ENCODE results near the gene GATAD2A. TPM values are rescaled to one million over a fixed set of nuclear protein-coding genes. Genes with fewer than 3 reads are reported as not detected.

Gene GATAD2A
- polyA plus RNA-seq, 1 donor (not counting 4 experiments of a cell fraction or from before 2014, with no cell fraction given): 28.4 TPM

DNA sequence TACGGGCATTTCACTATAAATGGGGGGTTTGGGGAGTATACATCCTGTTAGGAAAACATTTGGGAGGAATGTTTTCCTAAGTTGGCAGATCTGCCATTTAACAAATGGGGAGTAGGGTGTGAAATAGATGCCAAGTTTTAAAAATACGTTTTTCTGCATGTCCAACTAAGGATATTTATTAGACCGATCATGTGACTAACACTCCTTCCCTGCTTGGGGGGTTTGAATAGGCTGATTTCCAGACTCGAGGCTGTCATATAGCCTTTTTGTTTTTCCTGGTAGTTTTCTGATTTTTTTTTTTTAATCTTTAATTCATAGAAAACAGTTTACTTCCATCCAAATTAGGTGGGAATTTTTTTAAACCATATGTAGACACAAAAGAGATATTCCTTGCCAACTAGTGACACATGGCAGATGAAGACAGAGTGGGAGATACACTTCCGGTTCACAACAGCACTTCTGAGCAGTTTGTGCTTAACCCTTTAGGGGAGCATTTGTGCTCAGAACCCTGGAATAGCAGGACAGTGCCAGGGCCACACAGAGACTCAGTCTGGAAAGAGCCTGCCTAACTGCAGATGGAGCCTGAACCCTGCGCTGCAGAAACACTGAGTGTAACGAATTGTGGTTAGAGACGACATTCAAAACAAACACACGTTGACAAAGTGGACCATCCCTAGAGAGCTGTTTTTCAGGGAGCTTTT lies 5.6 kb upstream of the GATAD2A start:
- Histone ChIP-seq H3K4me2 (ENCODE audit: control insufficient read depth, extremely low read depth, insufficient read depth, low read depth, low read length) (no peak overlapping the region), H3K79me2 (ENCODE audit: control insufficient read depth, insufficient read depth, low read length) (peaks cover 61% of the 10 kb centered on the region)

DNA sequence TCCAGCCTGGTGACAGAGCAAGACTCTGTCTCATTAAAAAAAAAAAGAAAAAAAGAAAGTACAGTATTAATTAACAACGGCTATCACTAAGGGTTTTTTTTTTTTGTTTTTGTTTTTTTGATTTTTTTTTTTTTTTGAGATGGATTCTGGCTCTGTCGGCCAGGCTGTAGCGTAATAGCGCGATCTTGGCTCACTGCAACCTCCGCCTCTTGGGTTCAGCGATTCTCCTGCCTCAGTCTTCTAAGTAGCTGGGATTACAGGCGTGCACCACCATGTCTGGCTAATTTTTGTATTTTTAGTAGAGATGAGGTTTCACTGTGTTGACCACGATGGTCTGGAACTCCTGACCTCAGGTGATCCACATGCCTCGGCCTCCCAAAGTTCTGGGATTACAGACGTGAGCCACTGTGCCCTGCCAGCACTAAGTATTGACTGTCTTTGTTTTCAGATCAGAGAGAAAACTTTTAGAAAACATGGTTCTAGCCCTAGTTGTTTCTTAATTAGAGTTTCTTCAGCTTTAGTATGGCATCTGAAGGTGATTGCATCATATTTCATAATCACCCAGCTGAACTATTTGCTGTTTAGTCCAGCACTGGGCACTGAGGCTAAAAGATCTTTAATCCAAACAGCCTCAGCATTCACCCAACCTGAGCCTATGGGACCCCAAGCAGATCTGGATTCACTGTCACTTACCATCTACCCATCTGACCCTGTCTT lies 2.7 kb upstream of the GATAD2A start:
- H3K79me2 ChIP-seq (ENCODE audit: control insufficient read depth, insufficient read depth, low read length): peaks cover 48% of the 10 kb centered on the region
- no peak for DNase-seq (ENCODE audit: low read depth, low spot score)
- no peak overlapping the region for H2AFZ ChIP-seq (ENCODE audit: control insufficient read depth, low read length)
- no peak for FAIRE-seq
- H3K27me3 ChIP-seq (ENCODE audit: control insufficient read depth, extremely low read depth, insufficient read depth, low read length): no peaks in the 10 kb centered on the region
- peak overlapping the region; percentile 25 for H3K4me2 ChIP-seq (ENCODE audit: control insufficient read depth, extremely low read depth, insufficient read depth, low read depth, low read length)
- no peaks in the 10 kb centered on the region for H3K36me3 ChIP-seq (ENCODE audit: control insufficient read depth in 2 of 2, extremely low read depth in 1 of 2, insufficient read depth in 2 of 2, low read length in 2 of 2)
- H3K9me1 ChIP-seq (ENCODE audit: control insufficient read depth, extremely low read depth, insufficient read depth, low read length): peaks cover 5% of the 10 kb centered on the region
- H3K4me3 ChIP-seq (ENCODE audit: control insufficient read depth in 2 of 3, extremely low read depth in 1 of 3, insufficient read depth in 2 of 3, low read depth in 1 of 3, low read length in 3 of 3): no peak overlapping the region
- peak overlapping the region; percentile 4 for H3K9ac ChIP-seq (ENCODE audit: control insufficient read depth, extremely low read depth, insufficient read depth, low read length)
- peak overlapping the region; percentile 65 for H3K27ac ChIP-seq (ENCODE audit: control insufficient read depth, insufficient read depth, low read length)
- H3K9me3 ChIP-seq (ENCODE audit: control insufficient read depth, low read depth, low read length): no peaks in the 10 kb centered on the region
- dilution Hi-C loops (cut with MboI; ENCODE audit: extremely low pct_ligation_motif_present, low sequenced_read_pairs): no loop called here
- TF ChIP-seq EZH2 (IDR thresholded peaks at IDR 0.05; ENCODE audit: low read length): no peak
- TF ChIP-seq, protein P1, sequence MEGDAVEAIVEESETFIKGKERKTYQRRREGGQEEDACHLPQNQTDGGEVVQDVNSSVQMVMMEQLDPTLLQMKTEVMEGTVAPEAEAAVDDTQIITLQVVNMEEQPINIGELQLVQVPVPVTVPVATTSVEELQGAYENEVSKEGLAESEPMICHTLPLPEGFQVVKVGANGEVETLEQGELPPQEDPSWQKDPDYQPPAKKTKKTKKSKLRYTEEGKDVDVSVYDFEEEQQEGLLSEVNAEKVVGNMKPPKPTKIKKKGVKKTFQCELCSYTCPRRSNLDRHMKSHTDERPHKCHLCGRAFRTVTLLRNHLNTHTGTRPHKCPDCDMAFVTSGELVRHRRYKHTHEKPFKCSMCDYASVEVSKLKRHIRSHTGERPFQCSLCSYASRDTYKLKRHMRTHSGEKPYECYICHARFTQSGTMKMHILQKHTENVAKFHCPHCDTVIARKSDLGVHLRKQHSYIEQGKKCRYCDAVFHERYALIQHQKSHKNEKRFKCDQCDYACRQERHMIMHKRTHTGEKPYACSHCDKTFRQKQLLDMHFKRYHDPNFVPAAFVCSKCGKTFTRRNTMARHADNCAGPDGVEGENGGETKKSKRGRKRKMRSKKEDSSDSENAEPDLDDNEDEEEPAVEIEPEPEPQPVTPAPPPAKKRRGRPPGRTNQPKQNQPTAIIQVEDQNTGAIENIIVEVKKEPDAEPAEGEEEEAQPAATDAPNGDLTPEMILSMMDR (optimal IDR thresholded peaks at IDR 0.05 in 1 of 3, IDR thresholded peaks at IDR 0.05 in 1 of 3, conservative IDR thresholded peaks at IDR 0.05 in 1 of 3; ENCODE audit: extremely low read depth in 1 of 3, insufficient read depth in 2 of 3, low read length in 3 of 3): no peak
- H4K20me1 ChIP-seq (ENCODE audit: control insufficient read depth, extremely low read depth, insufficient read depth, low read length): peaks cover 10% of the 10 kb centered on the region
- peaks cover 32% of the 10 kb centered on the region for H3K4me1 ChIP-seq (ENCODE audit: control insufficient read depth, extremely low read depth, insufficient read depth, low read length)

More for the DNA sequence above, 5.6 kb upstream of the GATAD2A start:
- dilution Hi-C loops (cut with MboI; ENCODE audit: extremely low pct_ligation_motif_present, low sequenced_read_pairs): no loop called here
- H2AFZ ChIP-seq (ENCODE audit: control insufficient read depth, low read length): no peak overlapping the region
- TF ChIP-seq, protein P1 (optimal IDR thresholded peaks at IDR 0.05 in 1 of 3, IDR thresholded peaks at IDR 0.05 in 1 of 3, conservative IDR thresholded peaks at IDR 0.05 in 1 of 3; ENCODE audit: extremely low read depth in 1 of 3, insufficient read depth in 2 of 3, low read length in 3 of 3): no peak
- no peak for TF ChIP-seq EZH2 (IDR thresholded peaks at IDR 0.05; ENCODE audit: low read length)
- no peaks in the 10 kb centered on the region for H3K27me3 ChIP-seq (ENCODE audit: control insufficient read depth, extremely low read depth, insufficient read depth, low read length)
- no peak overlapping the region for H3K27ac ChIP-seq (ENCODE audit: control insufficient read depth, insufficient read depth, low read length)
- DNase-seq (ENCODE audit: low read depth, low spot score) (no peak), FAIRE-seq (peak; percentile 57)
- no peak overlapping the region for H3K9ac ChIP-seq (ENCODE audit: control insufficient read depth, extremely low read depth, insufficient read depth, low read length)
- peaks cover 20% of the 10 kb centered on the region for H3K4me1 ChIP-seq (ENCODE audit: control insufficient read depth, extremely low read depth, insufficient read depth, low read length)
- H3K36me3 ChIP-seq (ENCODE audit: control insufficient read depth in 2 of 2, extremely low read depth in 1 of 2, insufficient read depth in 2 of 2, low read length in 2 of 2): no peaks in the 10 kb centered on the region
- no peaks in the 10 kb centered on the region for H3K9me1 ChIP-seq (ENCODE audit: control insufficient read depth, extremely low read depth, insufficient read depth, low read length)
- no peaks in the 10 kb centered on the region for H4K20me1 ChIP-seq (ENCODE audit: control insufficient read depth, extremely low read depth, insufficient read depth, low read length)
- no peak overlapping the region for H3K4me3 ChIP-seq (ENCODE audit: control insufficient read depth in 2 of 3, extremely low read depth in 1 of 3, insufficient read depth in 2 of 3, low read depth in 1 of 3, low read length in 3 of 3)
- H3K9me3 ChIP-seq (ENCODE audit: control insufficient read depth, low read depth, low read length): no peaks in the 10 kb centered on the region
